ENCODE data around the gene TCERG1L.

The TCERG1L gene

GRCh38 chr10:131314148-131314547 lies 2.6 kb upstream of the TCERG1L start:
- no peak for DNase-seq

- DNase-seq, result no peak
These were observed 1.9 kb upstream of the TCERG1L start for GRCh38 chr10:131313377-131313776.

GRCh38 chr10:131312478-131312836 lies 936 bp upstream of the TCERG1L start:
- DNase-seq, result no peak

GRCh38 chr10:131311402-131311660 lies 190 bp downstream of the TCERG1L start:
- DNase-seq, result no peak

GRCh38 chr10:131310551-131311401 lies 745 bp downstream of the TCERG1L start:
- DNase-seq, result no peak

- DNase-seq, result no peak
These were observed 1.4 kb downstream of the TCERG1L start for GRCh38 chr10:131310142-131310541.

- no peak for DNase-seq
These were observed 11.0 kb downstream of the TCERG1L start for GRCh38 chr10:131300508-131300907.

- DNase-seq, result no peak
These were observed 20.7 kb downstream of the TCERG1L start for GRCh38 chr10:131290781-131291180.

- no peak for DNase-seq
These were observed 22.9 kb downstream of the TCERG1L start for GRCh38 chr10:131288648-131289047.

GRCh38 chr10:131282961-131283360 lies 28.6 kb downstream of the TCERG1L start:
- DNase-seq, result no peak

GRCh38 chr10:131280101-131280500 lies 31.4 kb downstream of the TCERG1L start:
- no peak for DNase-seq

GRCh38 chr10:131279516-131279915 lies 32.0 kb downstream of the TCERG1L start:
- DNase-seq, result no peak

- DNase-seq, result no peak
These were observed 33.6 kb downstream of the TCERG1L start for GRCh38 chr10:131277969-131278368.

- DNase-seq, result no peak
These were observed 34.2 kb downstream of the TCERG1L start for GRCh38 chr10:131277278-131277677.

- no peak for DNase-seq
These were observed 35.8 kb downstream of the TCERG1L start for GRCh38 chr10:131275691-131276090.

- no peak for DNase-seq
These were observed 36.6 kb downstream of the TCERG1L start for GRCh38 chr10:131274883-131275282.

- DNase-seq, result no peak
These were observed 37.2 kb downstream of the TCERG1L start for GRCh38 chr10:131274133-131274880.

- DNase-seq, result no peak
These were observed 38.0 kb downstream of the TCERG1L start for GRCh38 chr10:131273476-131273875.

- no peak for DNase-seq
These were observed 38.5 kb downstream of the TCERG1L start for GRCh38 chr10:131272897-131273451.

- DNase-seq, result no peak
These were observed 39.6 kb downstream of the TCERG1L start for GRCh38 chr10:131271966-131272365.

GRCh38 chr10:131271195-131271880 lies 40.2 kb downstream of the TCERG1L start:
- DNase-seq, result no peak

GRCh38 chr10:131270461-131271190 lies 40.9 kb downstream of the TCERG1L start:
- DNase-seq, result no peak

Data from activated CD8-positive, alpha-beta memory T cell treated with anti-CD3 and anti-CD28 coated beads, Interleukin-2, amount 50 U/mL, for 4 hours (primary cell).